DND-41 (cell line): Measurements from ENCODE around the gene RBM18.

ENCODE experiments used
- ATAC-seq: fragments of 200-7000 bp; cut with Tn5 transposase; 3 replicates; pipeline ENCODE4 v1.9.1; 2021; ENCODE audit warnings: low read depth; ENCODE audit not compliant: insufficient read depth
- DNase-seq: peaks from one replicate; pipeline ENCODE4 v3.0.0-alpha.2; 2020
- H2AFZ ChIP-seq: 2 replicates; pipeline ENCODE4 v1.6.0; 2012; ENCODE audit warnings: low read depth, low read length
- H3K27ac ChIP-seq: 2 replicates; pipeline ENCODE4 v1.5.1; 2012; ENCODE audit warnings: low read length, inconsistent platforms
- H3K27me3 ChIP-seq: fragments of 200-600 bp; sonication (generic); 2 replicates; pipeline ENCODE4 v1.6.0; 2012; ENCODE audit warnings: low read length, mild to moderate bottlenecking, inconsistent platforms; ENCODE audit not compliant: insufficient read depth, poor library complexity
- H3K36me3 ChIP-seq: 2 replicates; pipeline ENCODE4 v1.5.1; 2012; ENCODE audit warnings: low read length, inconsistent platforms; ENCODE audit not compliant: insufficient read depth
- H3K4me1 ChIP-seq: 2 replicates; pipeline ENCODE4 v1.5.1; 2012; ENCODE audit warnings: mild to moderate bottlenecking, low read length; ENCODE audit not compliant: insufficient read depth
- H3K4me2 ChIP-seq: 2 replicates; pipeline ENCODE4 v1.6.0; 2012; ENCODE audit warnings: mild to moderate bottlenecking, moderate library complexity, low read length, inconsistent platforms; ENCODE audit not compliant: insufficient read depth
- H3K4me3 ChIP-seq, 2 experiments: fragments of 200-600 bp in 1 of 2; shearing (Covaris generic) in 1 of 2; 2 replicates each; pipeline ENCODE4 v1.5.1; 2012 to 2016; ENCODE audit warnings: inconsistent platforms in 2 of 2, low read length in 2 of 2, mild to moderate bottlenecking in 2 of 2, low read depth in 1 of 2, moderate library complexity in 1 of 2
- H3K79me2 ChIP-seq: 2 replicates; pipeline ENCODE4 v1.6.0; 2012; ENCODE audit warnings: low read length, inconsistent platforms; ENCODE audit not compliant: insufficient read depth
- H3K9ac ChIP-seq: 2 replicates; pipeline ENCODE4 v1.6.0; 2012; ENCODE audit warnings: low read depth, mild to moderate bottlenecking, inconsistent platforms, low read length, moderate library complexity
- H3K9me3 ChIP-seq: 2 replicates; pipeline ENCODE4 v1.5.1; 2012; ENCODE audit warnings: low read length, moderate library complexity, mild to moderate bottlenecking, inconsistent platforms; ENCODE audit not compliant: insufficient read depth, severe bottlenecking
- H4K20me1 ChIP-seq: 2 replicates; pipeline ENCODE4 v1.6.0; 2012; ENCODE audit warnings: low read length; ENCODE audit not compliant: insufficient read depth
- CTCF ChIP-seq: IDR thresholded peaks from 2 replicates; pipeline ENCODE4 v1.5.1; 2012; ENCODE audit warnings: borderline replicate concordance, low read length, moderate library complexity, mild to moderate bottlenecking; ENCODE audit not compliant: poor library complexity, severe bottlenecking; ENCODE audit errors: extremely low read depth
- EZH2 ChIP-seq: IDR thresholded peaks from 3 replicates; pipeline ENCODE4 v1.6.1; 2012; ENCODE audit warnings: borderline replicate concordance, low read depth, mild to moderate bottlenecking, moderate library complexity, low read length, inconsistent platforms; ENCODE audit not compliant: severe bottlenecking

RBM18 gene

GRCh38 chr9:122205176-122205575 is 59.5 kb downstream of the RBM18 start:
- Histone ChIP-seq H3K36me3 (no peaks in the 10 kb centered on the region), H3K4me2 (no peak overlapping the region), H2AFZ (no peak overlapping the region), H3K27ac (no peak overlapping the region), H3K9ac (no peak overlapping the region), H4K20me1 (0 out of 2 replicates have a peak, but pooled peaks cover 3% of the 10 kb centered on the region), H3K27me3 (peaks cover 2% of the 10 kb centered on the region), H3K9me3 (no peaks in the 10 kb centered on the region), H3K4me1 (no peaks in the 10 kb centered on the region), H3K79me2 (no peaks in the 10 kb centered on the region), H3K4me3 (no peak overlapping the region)
- TF ChIP-seq CTCF (no peak), EZH2 (no peak)
- ATAC-seq (no peak), DNase-seq (no peak)

GRCh38 chr9:122204491-122204890 is 60.1 kb downstream of the RBM18 start:
- H3K4me1 ChIP-seq, result no peaks in the 10 kb centered on the region
- no peak overlapping the region for H3K27ac ChIP-seq
- no peak overlapping the region for H3K9ac ChIP-seq
- 0 out of 2 replicates have a peak, but pooled peaks cover 3% of the 10 kb centered on the region for H4K20me1 ChIP-seq
- no peak overlapping the region for H2AFZ ChIP-seq
- H3K36me3 ChIP-seq, result no peaks in the 10 kb centered on the region
- ATAC-seq (no peak), DNase-seq (no peak)
- H3K4me3 ChIP-seq, result no peak overlapping the region
- H3K27me3 ChIP-seq, result peaks cover under 1% of the 10 kb centered on the region
- H3K9me3 ChIP-seq, result no peaks in the 10 kb centered on the region
- no peak overlapping the region for H3K4me2 ChIP-seq
- H3K79me2 ChIP-seq, result no peaks in the 10 kb centered on the region
- TF ChIP-seq CTCF (no peak), EZH2 (no peak)

- H3K4me2 ChIP-seq, result no peak overlapping the region
- ATAC-seq, result no peak
- H3K4me1 ChIP-seq, result no peaks in the 10 kb centered on the region
Measured at GRCh38 chr9:122204055-122204454, 60.6 kb downstream of the RBM18 start.

More at GRCh38 chr9:122204055-122204454, 60.6 kb downstream of the RBM18 start:
- no peak overlapping the region for H3K9ac ChIP-seq
- no peak overlapping the region for H2AFZ ChIP-seq
- no peak overlapping the region for H3K4me3 ChIP-seq
- H3K79me2 ChIP-seq, result no peaks in the 10 kb centered on the region
- H3K27me3 ChIP-seq, result no peaks in the 10 kb centered on the region
- DNase-seq, result no peak
- TF ChIP-seq EZH2 (no peak), CTCF (no peak)
- no peak overlapping the region for H3K27ac ChIP-seq
- no peaks in the 10 kb centered on the region for H3K9me3 ChIP-seq
- H3K36me3 ChIP-seq, result no peaks in the 10 kb centered on the region
- 0 out of 2 replicates have a peak, but pooled peaks cover 3% of the 10 kb centered on the region for H4K20me1 ChIP-seq
